Adrenal gland (tissue), 5 donors: ENCODE data around the gene MED25.

Experiments
- POLR2A ChIP-seq, 2 donors: fragments of 450-650 bp; IDR thresholded peaks; one replicate each; pipeline ENCODE4 v1.6.1; 2017; ENCODE audit warnings: antibody characterized with exemption in 2 of 2, mild to moderate bottlenecking in 2 of 2, moderate library complexity in 1 of 2
- TF ChIP-seq, protein P1 (sequence below), 6 experiments: fragments of 450-650 bp in 4 of 6; fragments of 200-600 bp in 2 of 6; sonication (generic) in 1 of 6; IDR thresholded peaks; 1 replicate in 5 of 6; 2 replicates in 1 of 6; pipeline versions ENCODE4 v1.5.1 to v1.8.0; 2016 to 2021; ENCODE audit warnings: antibody characterized with exemption in 6 of 6, mild to moderate bottlenecking in 2 of 6, moderate library complexity in 1 of 6
- donor health status: DM: no; HTN: no; CAD: no.

DNA sequence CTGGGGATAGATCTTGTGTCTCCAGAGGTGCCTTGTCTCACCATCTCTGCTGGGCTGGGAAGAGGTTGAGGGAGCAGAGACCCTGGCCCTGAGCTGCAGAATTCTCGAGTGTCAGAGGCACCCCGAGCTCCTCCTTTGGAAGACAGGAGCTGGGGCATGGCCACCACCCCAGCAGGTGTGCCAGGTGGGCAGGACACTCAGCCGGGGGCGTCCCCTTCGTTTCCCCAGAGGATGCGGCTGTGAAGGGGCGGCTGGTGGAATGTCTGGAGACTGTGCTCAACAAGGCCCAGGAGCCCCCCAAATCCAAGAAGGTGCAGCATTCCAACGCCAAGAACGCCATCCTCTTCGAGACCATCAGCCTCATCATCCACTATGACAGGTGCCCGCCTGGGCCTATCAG is 19.5 kb upstream of the MED25 start:
- TF ChIP-seq, protein P1, sequence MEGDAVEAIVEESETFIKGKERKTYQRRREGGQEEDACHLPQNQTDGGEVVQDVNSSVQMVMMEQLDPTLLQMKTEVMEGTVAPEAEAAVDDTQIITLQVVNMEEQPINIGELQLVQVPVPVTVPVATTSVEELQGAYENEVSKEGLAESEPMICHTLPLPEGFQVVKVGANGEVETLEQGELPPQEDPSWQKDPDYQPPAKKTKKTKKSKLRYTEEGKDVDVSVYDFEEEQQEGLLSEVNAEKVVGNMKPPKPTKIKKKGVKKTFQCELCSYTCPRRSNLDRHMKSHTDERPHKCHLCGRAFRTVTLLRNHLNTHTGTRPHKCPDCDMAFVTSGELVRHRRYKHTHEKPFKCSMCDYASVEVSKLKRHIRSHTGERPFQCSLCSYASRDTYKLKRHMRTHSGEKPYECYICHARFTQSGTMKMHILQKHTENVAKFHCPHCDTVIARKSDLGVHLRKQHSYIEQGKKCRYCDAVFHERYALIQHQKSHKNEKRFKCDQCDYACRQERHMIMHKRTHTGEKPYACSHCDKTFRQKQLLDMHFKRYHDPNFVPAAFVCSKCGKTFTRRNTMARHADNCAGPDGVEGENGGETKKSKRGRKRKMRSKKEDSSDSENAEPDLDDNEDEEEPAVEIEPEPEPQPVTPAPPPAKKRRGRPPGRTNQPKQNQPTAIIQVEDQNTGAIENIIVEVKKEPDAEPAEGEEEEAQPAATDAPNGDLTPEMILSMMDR (IDR thresholded peaks at IDR 0.05): no peak
- TF ChIP-seq POLR2A (IDR thresholded peaks at IDR 0.05): no peak
